ENCODE data around the gene TP53I3. TPM values are rescaled to one million over a fixed set of nuclear protein-coding genes. Genes with fewer than 3 reads are reported as not detected.

The TP53I3 gene
- total RNA-seq, 4 donors from 2014 or later: 14.5 to 38.4 (median 31.0) TPM

GRCh38 chr2:24087032-24087431 lies 2.4 kb upstream of the TP53I3 start:
- H3K4me1 ChIP-seq: peaks cover 11 to 13% of the 10 kb centered on the region in 2 donors
- no peaks in the 10 kb centered on the region for H3K27me3 ChIP-seq
- H3K27ac ChIP-seq: no peak overlapping the region
- no peaks in the 10 kb centered on the region for H3K9me3 ChIP-seq
- no peak for TF ChIP-seq POLR2A (IDR thresholded peaks at IDR 0.05)
- TF ChIP-seq, protein P1, sequence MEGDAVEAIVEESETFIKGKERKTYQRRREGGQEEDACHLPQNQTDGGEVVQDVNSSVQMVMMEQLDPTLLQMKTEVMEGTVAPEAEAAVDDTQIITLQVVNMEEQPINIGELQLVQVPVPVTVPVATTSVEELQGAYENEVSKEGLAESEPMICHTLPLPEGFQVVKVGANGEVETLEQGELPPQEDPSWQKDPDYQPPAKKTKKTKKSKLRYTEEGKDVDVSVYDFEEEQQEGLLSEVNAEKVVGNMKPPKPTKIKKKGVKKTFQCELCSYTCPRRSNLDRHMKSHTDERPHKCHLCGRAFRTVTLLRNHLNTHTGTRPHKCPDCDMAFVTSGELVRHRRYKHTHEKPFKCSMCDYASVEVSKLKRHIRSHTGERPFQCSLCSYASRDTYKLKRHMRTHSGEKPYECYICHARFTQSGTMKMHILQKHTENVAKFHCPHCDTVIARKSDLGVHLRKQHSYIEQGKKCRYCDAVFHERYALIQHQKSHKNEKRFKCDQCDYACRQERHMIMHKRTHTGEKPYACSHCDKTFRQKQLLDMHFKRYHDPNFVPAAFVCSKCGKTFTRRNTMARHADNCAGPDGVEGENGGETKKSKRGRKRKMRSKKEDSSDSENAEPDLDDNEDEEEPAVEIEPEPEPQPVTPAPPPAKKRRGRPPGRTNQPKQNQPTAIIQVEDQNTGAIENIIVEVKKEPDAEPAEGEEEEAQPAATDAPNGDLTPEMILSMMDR (IDR thresholded peaks at IDR 0.05): no peak
- intact Hi-C loops (cut with DNase I): loop anchor here (10.0 kb wide), 1 partner anchor 262 kb away; no protein-coding TSS in a partner anchor
- no peaks in the 10 kb centered on the region for H3K36me3 ChIP-seq
- DNase-seq: no peak
- WGBS, 2 donors: 87 to 93% methylated on average over 3 of the region's 3 CpGs
- H3K4me3 ChIP-seq (replicated peaks in 1 of 3): no peak overlapping the region

GRCh38 chr2:24086241-24086640 lies 1.6 kb upstream of the TP53I3 start:
- no peak overlapping the region for H3K27ac ChIP-seq
- intact Hi-C loops (cut with DNase I): loop anchor here (10.0 kb wide), 1 partner anchor 261 kb away; no protein-coding TSS in a partner anchor
- H3K4me1 ChIP-seq: peaks cover 11 to 13% of the 10 kb centered on the region in 2 donors
- H3K4me3 ChIP-seq (replicated peaks in 1 of 3): no peak overlapping the region
- no peaks in the 10 kb centered on the region for H3K27me3 ChIP-seq
- no peaks in the 10 kb centered on the region for H3K9me3 ChIP-seq
- TF ChIP-seq POLR2A (IDR thresholded peaks at IDR 0.05): no peak
- TF ChIP-seq, protein P1 (IDR thresholded peaks at IDR 0.05): no peak
- no peak for DNase-seq
- WGBS, 2 donors: 73 to 89% methylated on average over 1 of the region's 1 CpG
- no peaks in the 10 kb centered on the region for H3K36me3 ChIP-seq

DNA sequence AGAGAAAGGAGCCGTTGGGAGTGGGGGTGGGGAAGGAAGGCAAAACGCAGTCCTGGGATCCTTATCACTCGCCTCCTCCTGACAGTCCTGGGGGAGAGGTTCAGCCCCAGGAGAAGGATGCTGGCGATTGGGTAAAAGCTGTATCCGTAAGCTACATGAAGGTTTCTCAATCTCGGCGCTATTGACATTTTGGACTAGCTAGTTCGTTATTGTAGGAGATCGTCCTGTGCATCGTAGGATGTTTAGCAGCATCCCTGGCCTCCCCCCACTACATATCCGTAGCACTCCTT lies 511 bp upstream of the TP53I3 start:
- peak overlapping the region; percentile 91 to 96 (median 94) for H3K27ac ChIP-seq
- 11 to 22% methylated on average over 11 of the region's 11 CpGs for WGBS, 2 donors
- no peak for DNase-seq
- no peak for TF ChIP-seq POLR2A (IDR thresholded peaks at IDR 0.05)
- TF ChIP-seq, protein P1 (IDR thresholded peaks at IDR 0.05): no peak
- no peaks in the 10 kb centered on the region for H3K36me3 ChIP-seq
- peaks cover 11 to 24% of the 10 kb centered on the region in 2 donors for H3K4me1 ChIP-seq
- H3K27me3 ChIP-seq: no peaks in the 10 kb centered on the region
- intact Hi-C loops (cut with DNase I): loop anchor here (10.0 kb wide), 1 partner anchor 260 kb away; no protein-coding TSS in a partner anchor
- no peaks in the 10 kb centered on the region for H3K9me3 ChIP-seq
- H3K4me3 ChIP-seq (replicated peaks in 1 of 3): peak overlapping the region; percentile 17 to 61 (median 53)

DNA sequence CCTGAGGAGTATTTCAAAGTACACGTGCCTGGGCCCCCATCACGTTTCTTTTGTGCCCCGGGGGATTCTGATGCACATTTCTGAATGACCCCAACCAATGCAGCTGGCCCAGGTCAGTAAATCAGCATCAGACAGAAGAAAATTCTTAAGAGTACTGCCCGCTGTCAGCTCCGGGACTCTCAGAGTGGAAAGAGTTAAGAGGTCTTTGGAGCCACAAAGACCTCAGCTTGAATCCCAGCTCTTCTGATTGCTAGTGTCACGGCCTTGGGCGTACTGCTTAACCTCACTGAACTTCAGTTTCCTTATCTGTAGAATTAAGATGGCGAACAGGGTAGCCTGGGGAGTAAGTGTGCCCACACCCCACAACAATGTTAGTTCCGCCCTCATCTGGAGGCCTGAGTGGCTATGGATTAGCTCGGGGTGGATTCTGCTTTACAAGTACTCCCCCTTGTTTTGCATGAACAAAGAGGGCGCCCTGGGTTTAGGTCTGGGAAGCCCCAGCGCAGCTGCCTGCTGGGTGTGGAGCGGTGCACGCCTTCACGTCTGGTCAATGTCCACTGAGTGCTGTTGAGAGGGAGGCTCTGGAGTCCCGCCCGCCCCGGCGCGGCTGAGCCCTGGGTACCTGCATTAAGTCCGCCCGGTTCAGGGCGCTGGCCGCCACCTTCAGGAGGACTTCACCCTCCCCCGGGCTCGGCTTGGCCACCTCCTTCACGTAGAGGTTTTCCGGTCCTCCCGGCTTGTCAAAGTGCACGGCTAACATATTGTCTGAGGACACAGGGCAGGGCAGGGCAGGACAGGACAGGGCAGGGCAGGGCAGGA lies 858 bp downstream of the TP53I3 start:
- WGBS, 2 donors: 26 to 28% methylated on average over 10 to 12 of the region's 30 CpGs
- Histone ChIP-seq H3K36me3 (no peaks in the 10 kb centered on the region), H3K9me3 (no peaks in the 10 kb centered on the region), H3K27ac (peak overlapping the region; percentile 91 to 96 (median 94)), H3K4me1 (peaks cover 11 to 24% of the 10 kb centered on the region in 2 donors), H3K4me3 (replicated peaks in 1 of 3) (peak overlapping the region; percentile 3 to 53 (median 5)), H3K27me3 (no peaks in the 10 kb centered on the region)
- peak in 1 of 2 donors; percentile 92 for DNase-seq
- intact Hi-C loops (cut with DNase I): loop anchor here (10.0 kb wide), 1 partner anchor 259 kb away; no protein-coding TSS in a partner anchor
- TF ChIP-seq, protein P1 (IDR thresholded peaks at IDR 0.05): no peak
- TF ChIP-seq POLR2A (IDR thresholded peaks at IDR 0.05): peak in 1 of 2 donors; percentile 42
